Sigmoid colon (tissue), 4 donors: Measurements from ENCODE around the gene DGKI.

Experiments used
- EP300 ChIP-seq, 4 donors: sonication (generic); formaldehyde crosslinking; IDR thresholded peaks; one replicate each; pipeline ENCODE4 v1.6.1; 2017; ENCODE audit warnings: antibody characterized with exemption in 4 of 4
- TF ChIP-seq, protein P1 (sequence below), 4 experiments: fragments of 450-650 bp in 3 of 4; fragments of 200-600 bp in 1 of 4; IDR thresholded peaks; one replicate each; pipeline ENCODE4 v1.5.1; 2016 to 2019; ENCODE audit warnings: antibody characterized with exemption in 4 of 4, mild to moderate bottlenecking in 3 of 4, moderate library complexity in 2 of 4

DNA sequence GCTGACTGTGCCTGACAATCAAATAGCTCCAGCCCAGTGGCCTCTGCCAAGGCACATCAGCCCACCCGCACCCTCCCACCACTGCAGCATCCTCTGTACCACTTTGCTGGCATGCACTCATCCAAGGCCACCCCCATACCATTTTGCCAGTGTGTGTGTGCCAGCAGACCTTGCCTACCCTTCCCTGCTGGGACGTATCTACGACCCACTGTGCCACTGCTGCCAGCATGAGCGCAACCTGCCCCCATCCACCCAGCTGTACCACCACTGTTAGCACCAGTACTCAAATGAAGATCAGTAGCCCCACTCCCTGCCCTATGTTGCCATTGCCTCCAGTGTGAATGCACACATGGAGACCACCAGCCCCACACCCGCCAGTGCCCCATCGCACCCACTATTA lies 353.9 kb downstream of the DGKI start:
- TF ChIP-seq, protein P1, sequence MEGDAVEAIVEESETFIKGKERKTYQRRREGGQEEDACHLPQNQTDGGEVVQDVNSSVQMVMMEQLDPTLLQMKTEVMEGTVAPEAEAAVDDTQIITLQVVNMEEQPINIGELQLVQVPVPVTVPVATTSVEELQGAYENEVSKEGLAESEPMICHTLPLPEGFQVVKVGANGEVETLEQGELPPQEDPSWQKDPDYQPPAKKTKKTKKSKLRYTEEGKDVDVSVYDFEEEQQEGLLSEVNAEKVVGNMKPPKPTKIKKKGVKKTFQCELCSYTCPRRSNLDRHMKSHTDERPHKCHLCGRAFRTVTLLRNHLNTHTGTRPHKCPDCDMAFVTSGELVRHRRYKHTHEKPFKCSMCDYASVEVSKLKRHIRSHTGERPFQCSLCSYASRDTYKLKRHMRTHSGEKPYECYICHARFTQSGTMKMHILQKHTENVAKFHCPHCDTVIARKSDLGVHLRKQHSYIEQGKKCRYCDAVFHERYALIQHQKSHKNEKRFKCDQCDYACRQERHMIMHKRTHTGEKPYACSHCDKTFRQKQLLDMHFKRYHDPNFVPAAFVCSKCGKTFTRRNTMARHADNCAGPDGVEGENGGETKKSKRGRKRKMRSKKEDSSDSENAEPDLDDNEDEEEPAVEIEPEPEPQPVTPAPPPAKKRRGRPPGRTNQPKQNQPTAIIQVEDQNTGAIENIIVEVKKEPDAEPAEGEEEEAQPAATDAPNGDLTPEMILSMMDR (IDR thresholded peaks at IDR 0.05), result no peak
- no peak for TF ChIP-seq EP300 (IDR thresholded peaks at IDR 0.05)
